Measurements from ENCODE around the gene NCK2. TPM values are rescaled to one million over a fixed set of nuclear protein-coding genes. Genes with fewer than 3 reads are reported as not detected.
A peak's percentile ranks its signal among the peaks of the same experiment; 100 is the strongest.

The NCK2 gene
- 89.7 and 95.1 TPM in 2 replicates for total RNA-seq (2014; rRNA removed; shearing (Covaris generic))
- polyA plus RNA-seq (2015; cell fraction: cytosol; rRNA removed) = 130 and 138 TPM in 2 replicates
- 19.2 and 26.0 TPM in 2 replicates for polyA plus RNA-seq (2015; cell fraction: nucleus; rRNA removed)

- in situ Hi-C loops (cut with HindIII; ENCODE audit: low pct_unique_long_range_greater_than_20kb, low sequenced_read_pairs) = no loop called here
- no peak for DNase-seq (ENCODE audit: low read depth, low spot score)
Measured at GRCh38 chr2:105744909-105745853, at the start of gene NCK2. Gene NCK2 (plus strand): TSS chr2:105744912. CDS start chr2:105855064, 110,152 bp downstream.

- in situ Hi-C loops (cut with HindIII; ENCODE audit: low pct_unique_long_range_greater_than_20kb, low sequenced_read_pairs) = no loop called here
- DNase-seq (ENCODE audit: low read depth, low spot score) = peak; percentile 66
Measured at GRCh38 chr2:105697781-105698449, 46.8 kb upstream of the NCK2 start.

- DNase-seq (ENCODE audit: low read depth, low spot score) = no peak
- in situ Hi-C loops (cut with HindIII; ENCODE audit: low pct_unique_long_range_greater_than_20kb, low sequenced_read_pairs) = no loop called here
Measured at GRCh38 chr2:105698820-105699219, 45.9 kb upstream of the NCK2 start.

- DNase-seq (ENCODE audit: low read depth, low spot score) = no peak
- in situ Hi-C loops (cut with HindIII; ENCODE audit: low pct_unique_long_range_greater_than_20kb, low sequenced_read_pairs) = no loop called here
Measured at GRCh38 chr2:105701042-105701441, 43.7 kb upstream of the NCK2 start.

GRCh38 chr2:105708697-105709096 lies 36.0 kb upstream of the NCK2 start:
- in situ Hi-C loops (cut with HindIII; ENCODE audit: low pct_unique_long_range_greater_than_20kb, low sequenced_read_pairs) = no loop called here
- DNase-seq (ENCODE audit: low read depth, low spot score) = no peak

GRCh38 chr2:105711394-105711793 lies 33.3 kb upstream of the NCK2 start:
- in situ Hi-C loops (cut with HindIII; ENCODE audit: low pct_unique_long_range_greater_than_20kb, low sequenced_read_pairs) = no loop called here
- no peak for DNase-seq (ENCODE audit: low read depth, low spot score)

- in situ Hi-C loops (cut with HindIII; ENCODE audit: low pct_unique_long_range_greater_than_20kb, low sequenced_read_pairs) = no loop called here
- DNase-seq (ENCODE audit: low read depth, low spot score) = no peak
Measured at GRCh38 chr2:105712166-105712915, 32.4 kb upstream of the NCK2 start.

- in situ Hi-C loops (cut with HindIII; ENCODE audit: low pct_unique_long_range_greater_than_20kb, low sequenced_read_pairs) = no loop called here
- no peak for DNase-seq (ENCODE audit: low read depth, low spot score)
Measured at GRCh38 chr2:105712981-105713596, 31.6 kb upstream of the NCK2 start.

- DNase-seq (ENCODE audit: low read depth, low spot score) = no peak
- in situ Hi-C loops (cut with HindIII; ENCODE audit: low pct_unique_long_range_greater_than_20kb, low sequenced_read_pairs) = no loop called here
Measured at GRCh38 chr2:105714141-105714540, 30.6 kb upstream of the NCK2 start.

GRCh38 chr2:105718846-105719481 lies 25.7 kb upstream of the NCK2 start:
- DNase-seq (ENCODE audit: low read depth, low spot score) = no peak
- in situ Hi-C loops (cut with HindIII; ENCODE audit: low pct_unique_long_range_greater_than_20kb, low sequenced_read_pairs) = no loop called here

GRCh38 chr2:105721991-105722511 lies 22.7 kb upstream of the NCK2 start:
- DNase-seq (ENCODE audit: low read depth, low spot score) = no peak
- in situ Hi-C loops (cut with HindIII; ENCODE audit: low pct_unique_long_range_greater_than_20kb, low sequenced_read_pairs) = no loop called here

GRCh38 chr2:105722726-105723297 lies 21.9 kb upstream of the NCK2 start:
- in situ Hi-C loops (cut with HindIII; ENCODE audit: low pct_unique_long_range_greater_than_20kb, low sequenced_read_pairs) = no loop called here
- no peak for DNase-seq (ENCODE audit: low read depth, low spot score)

- DNase-seq (ENCODE audit: low read depth, low spot score) = no peak
- in situ Hi-C loops (cut with HindIII; ENCODE audit: low pct_unique_long_range_greater_than_20kb, low sequenced_read_pairs) = no loop called here
Measured at GRCh38 chr2:105723431-105723830, 21.3 kb upstream of the NCK2 start.

- DNase-seq (ENCODE audit: low read depth, low spot score) = no peak
- in situ Hi-C loops (cut with HindIII; ENCODE audit: low pct_unique_long_range_greater_than_20kb, low sequenced_read_pairs) = no loop called here
Measured at GRCh38 chr2:105725388-105725787, 19.3 kb upstream of the NCK2 start.

GRCh38 chr2:105730170-105730569 lies 14.5 kb upstream of the NCK2 start:
- DNase-seq (ENCODE audit: low read depth, low spot score) = no peak
- in situ Hi-C loops (cut with HindIII; ENCODE audit: low pct_unique_long_range_greater_than_20kb, low sequenced_read_pairs) = no loop called here

GRCh38 chr2:105731511-105731910 lies 13.2 kb upstream of the NCK2 start:
- DNase-seq (ENCODE audit: low read depth, low spot score) = no peak
- in situ Hi-C loops (cut with HindIII; ENCODE audit: low pct_unique_long_range_greater_than_20kb, low sequenced_read_pairs) = no loop called here

- in situ Hi-C loops (cut with HindIII; ENCODE audit: low pct_unique_long_range_greater_than_20kb, low sequenced_read_pairs) = no loop called here
- DNase-seq (ENCODE audit: low read depth, low spot score) = no peak
Measured at GRCh38 chr2:105732101-105732500, 12.6 kb upstream of the NCK2 start.
